ENCODE data around the gene CABP4.

Gene CABP4

DNA sequence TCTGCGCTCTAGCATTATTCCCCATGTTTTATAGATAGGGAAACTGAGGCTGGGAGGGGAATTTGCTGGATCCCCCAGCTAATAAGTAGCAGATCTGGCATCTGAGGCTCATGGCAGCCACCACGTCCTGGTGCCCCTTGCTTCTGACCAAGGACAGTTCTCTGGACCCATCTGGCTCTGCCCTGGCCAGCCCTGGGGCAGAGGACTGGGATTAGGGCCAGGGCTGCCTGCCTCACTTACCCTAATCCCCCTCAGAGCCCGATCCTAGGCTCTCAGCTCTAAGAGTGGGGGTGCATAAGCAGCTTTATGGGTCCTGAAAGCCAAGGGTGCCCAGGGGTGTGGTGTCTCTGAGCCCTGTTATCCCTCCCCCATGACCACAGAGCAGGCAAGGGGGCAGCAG, at the start of gene CABP4:
TSS of gene CABP4 (plus strand) at position 301 of the 400 bp plus-strand sequence. CDS start at position 371, 70 bp downstream.
- DNase-seq, result no peak

DNA sequence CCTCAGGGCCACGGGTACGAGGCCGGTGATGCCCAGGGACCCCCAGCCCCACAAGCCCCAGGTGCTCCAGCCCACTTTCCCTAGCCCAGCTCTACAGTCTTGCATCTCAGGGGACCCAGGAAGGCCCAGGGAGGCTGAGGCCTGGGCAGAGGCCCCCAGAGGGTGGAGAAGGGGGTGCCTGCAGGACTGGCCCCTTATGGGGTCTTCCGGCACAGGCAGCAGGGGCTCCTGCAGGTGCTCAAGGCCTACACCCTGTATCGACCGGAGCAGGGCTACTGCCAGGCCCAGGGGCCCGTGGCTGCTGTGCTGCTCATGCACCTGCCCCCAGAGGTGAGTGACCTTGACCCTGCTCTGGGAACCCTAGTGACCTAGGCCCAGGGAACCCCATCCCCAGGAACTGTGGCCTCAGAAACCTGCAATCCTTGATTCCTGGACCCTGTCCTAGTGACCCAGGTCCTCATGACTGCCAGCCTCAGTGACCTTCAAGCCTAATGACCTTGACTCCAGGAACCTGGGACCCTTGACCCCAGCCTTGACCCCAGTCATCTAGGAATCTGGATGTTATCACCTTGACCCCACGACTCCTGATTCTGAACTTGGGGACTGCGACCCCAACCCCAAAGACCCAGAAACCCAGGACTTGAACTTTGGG, 49.3 kb upstream of the CABP4 start:
- no peak for DNase-seq

DNA sequence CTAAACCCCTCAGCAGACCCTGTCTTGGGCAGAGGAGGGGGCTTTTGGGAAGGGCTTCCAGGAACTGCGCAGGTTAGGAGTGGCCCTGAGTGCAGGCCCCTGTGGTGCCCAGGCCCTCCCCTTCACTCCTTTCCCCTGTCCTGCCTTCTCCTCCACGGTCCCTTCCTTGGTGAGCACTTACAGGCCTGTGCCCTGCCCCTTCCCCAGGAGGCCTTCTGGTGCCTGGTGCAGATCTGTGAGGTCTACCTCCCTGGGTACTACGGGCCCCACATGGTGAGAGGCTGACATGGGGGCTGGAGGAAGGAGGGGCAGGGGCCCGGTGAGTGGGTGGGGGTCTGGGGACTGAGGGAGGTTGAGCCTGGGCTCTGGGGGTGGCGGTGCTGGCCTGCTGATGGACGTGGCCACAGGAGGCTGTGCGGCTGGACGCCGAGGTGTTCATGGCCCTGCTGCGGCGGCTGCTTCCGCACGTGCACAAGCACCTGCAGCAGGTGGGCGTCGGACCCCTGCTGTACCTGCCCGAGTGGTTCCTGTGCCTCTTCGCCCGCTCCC, 48.7 kb upstream of the CABP4 start:
- no peak for DNase-seq

DNA sequence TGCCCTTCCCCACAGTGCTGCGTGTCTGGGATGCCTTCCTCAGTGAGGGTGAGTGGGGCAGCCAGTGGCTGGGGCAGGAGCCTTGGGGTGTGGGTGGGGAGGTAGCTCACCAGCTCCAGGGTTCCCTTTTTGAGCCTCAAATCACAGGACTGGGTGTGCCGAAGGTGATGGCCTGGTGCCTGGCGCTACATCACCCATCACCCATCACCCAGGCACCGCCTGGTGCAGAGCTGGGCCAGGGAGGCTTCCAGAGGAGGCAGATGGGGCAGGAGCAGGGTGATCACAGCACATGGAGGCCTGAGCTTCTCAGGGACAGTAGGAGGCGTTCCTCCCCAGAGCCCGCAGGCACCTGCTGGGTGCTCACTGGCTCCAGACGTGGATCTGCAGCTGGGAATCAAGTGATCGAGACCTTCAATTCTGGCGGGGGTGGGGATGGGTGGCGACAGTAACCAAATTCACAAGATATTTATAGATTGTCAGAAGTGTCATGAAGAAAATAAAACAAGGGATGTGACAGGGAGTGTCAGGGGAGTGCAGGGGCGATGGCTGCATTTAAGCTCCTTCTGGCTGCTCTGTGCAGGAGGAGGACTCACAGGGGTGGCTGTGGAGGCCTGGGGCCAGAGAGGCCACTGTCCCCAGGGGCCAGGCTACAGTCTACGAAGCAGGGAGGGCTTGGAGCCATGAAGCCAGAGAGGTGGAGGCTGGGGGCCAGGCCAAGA, 48.0 kb upstream of the CABP4 start:
- DNase-seq, result peak in 1 of 2 donors; percentile 46

DNA sequence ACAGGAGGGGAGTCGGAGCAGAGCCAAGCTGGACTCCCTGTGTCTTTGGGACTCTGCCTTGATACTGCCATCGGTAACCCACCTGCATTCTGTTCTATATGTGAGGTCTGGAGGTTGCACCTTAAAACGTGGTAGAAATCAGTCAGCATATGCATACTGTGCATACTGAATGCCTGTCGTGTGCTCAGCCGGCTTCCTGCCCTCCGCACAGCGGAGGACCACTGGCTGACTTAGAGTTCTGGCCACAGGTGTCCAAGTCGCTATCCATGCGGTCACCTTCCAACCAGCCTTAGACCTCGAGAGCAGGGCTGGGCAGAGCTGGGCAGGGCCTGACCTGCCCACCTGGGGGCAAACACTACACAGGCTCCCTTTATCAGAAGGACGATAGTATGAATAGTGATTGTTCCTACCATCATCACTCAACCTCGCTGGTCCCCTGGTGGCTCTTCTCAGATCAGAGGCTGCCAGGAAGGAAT, 47.4 kb upstream of the CABP4 start:
- no peak for DNase-seq

DNA sequence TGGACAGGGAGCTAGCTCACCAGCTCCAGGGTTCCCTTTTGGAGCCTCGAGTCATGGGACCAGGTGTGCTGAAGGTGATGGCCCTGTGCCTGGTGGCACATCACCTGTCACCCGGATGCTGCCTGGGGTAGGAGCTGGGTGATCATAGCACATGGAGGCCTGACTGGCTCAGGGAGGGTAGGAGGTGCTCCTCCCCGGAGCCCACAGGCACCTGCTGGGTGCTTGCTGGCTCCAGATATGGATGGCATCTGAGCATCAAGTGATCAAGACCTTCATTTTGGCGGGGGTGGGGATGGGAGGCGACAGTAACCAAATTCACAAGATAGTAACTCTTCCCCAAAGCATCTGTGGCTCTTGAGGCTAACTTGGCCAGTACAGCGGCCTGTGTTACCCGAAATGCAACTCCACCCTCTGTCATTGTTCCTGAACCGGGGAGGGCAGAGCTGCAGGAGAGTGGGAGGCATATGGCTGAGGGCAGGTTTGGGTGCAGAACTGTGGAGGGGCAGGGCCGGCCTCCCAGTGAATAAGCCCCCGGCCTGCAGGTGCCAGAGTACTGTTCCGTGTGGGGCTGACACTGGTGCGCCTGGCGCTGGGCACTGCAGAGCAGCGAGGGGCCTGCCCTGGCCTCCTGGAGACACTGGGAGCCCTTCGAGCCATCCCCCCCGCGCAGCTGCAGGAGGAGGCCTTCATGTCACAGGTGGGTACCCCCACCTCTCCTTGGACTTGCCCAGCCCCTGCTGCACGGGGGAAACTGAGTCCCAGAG, 46.5 kb upstream of the CABP4 start:
- no peak for DNase-seq

DNA sequence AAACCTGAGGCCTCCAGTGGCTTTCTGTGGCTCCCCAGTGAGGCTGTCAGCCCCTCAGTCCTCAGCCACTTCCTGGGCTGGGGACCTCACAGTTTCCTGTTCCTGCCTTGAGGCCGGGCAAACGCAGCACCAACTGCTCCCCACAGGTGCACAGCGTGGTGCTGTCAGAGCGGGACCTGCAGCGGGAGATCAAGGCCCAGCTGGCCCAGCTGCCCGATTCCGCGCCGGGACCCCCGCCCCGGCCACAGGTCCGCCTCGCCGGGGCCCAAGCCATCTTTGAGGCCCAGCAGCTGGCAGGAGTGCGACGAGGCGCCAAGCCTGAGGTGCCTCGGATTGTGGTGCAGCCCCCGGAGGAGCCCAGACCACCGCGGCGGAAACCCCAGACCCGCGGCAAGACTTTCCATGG, 45.9 kb upstream of the CABP4 start:
- no peak for DNase-seq

DNA sequence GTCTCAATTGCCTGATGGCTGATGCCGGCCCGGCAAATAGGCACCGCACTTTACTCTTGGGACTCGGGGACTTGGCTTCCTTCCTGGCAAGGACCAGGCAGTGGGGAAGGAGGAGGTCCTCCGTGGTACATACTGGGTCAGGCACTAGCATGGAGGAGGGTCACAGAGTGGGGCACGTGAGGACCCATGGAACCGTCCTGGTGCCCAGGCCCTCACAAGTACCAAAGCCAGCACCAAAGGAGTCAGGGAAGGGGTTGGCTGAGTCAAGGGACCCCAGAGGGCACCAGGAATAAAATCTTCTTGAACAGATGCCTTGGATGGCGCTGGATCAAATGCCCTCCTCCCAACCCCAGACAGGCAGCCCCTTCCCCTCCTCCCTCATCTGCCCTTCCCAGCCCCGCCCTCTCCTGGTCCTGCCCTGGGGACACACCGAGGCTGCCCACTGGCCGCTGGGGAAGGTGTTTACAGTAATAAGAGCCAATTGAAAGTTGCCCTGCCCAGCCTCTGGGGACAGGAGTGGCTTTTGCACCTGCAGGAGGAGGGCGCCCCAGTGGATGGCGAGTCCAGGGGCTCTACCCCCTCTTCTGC, 45.3 kb upstream of the CABP4 start:
- DNase-seq, result no peak

DNA sequence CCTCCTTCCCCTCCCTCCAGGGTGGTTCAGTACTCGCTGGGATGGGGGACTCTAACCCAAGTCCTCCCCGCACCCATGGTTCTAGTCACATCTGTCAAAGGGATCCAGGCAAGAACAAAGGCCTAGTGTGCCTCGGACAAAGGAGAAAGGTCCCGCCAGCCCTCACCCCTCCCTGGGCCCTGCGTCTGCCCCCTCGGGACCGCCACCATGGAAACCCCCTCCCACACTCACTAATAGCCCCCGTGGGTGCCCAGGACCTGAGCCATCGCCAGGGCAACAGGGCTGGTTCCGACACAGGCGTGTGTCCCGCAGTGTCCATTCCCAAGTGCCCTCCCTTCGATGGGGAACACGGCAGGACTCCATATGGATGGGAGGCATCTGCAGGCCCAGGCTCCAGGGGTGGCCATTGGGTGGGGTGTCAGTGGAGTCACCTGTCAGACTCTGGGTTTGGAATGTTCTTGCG, 44.8 kb upstream of the CABP4 start:
- peak; percentile 86 to 90 for DNase-seq

DNA sequence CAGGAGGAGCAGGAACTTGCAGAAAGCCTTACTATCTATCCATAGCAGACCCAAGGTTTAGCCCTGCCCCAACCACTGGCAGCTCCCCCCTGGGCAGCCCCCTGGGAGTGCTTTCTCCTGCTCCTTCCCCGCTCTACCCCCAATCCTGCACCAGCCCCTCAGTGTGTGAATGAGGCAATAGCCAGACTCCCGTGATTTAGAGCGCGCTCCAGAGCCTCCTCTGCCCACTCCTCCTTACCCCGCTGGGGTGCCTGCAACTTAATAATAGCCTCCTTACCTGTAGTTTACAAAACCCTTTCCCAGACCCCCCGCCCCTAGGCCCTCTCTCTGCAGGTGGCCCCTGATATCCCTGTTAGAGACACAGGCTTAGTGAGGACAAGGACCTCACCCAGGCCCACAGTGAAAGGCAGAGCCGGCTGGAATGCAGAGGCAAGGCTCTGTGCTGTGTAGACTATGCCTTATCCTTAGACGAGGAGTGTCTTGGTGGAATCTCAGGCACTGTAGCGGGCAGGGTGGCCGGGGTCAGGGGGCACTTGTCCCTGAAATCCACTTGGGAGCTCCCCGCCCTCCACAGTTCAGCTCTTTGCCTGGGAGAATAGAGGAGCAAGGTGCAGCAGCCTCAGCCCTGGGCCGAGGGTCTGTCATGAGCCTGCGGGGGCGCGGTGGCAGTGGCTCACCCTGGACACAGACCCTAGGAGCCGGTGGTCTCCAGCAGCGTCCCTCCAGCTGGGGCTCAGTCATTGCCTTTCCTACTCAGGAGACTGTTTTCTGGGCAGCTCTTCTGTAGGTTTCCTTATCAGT, 44.0 kb upstream of the CABP4 start:
- no peak for DNase-seq

DNA sequence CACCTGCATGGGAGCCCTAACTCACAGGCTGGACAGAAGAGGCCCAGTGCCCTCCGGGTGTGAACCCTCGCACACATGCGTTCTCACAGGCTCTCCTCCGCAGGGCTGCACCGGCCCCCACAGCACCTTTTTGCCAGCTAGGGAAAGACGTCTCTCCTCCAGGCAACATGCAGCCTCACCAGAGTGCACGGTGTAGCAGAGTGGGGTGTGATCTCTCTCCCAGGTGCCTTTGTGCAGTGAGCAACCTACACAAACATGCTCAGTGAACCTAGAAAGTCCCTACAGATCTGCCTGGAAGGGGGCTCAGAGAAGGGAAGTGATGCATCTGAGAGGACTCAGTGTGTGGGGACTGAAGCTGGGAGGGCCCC, 43.4 kb upstream of the CABP4 start:
- no peak for DNase-seq

DNA sequence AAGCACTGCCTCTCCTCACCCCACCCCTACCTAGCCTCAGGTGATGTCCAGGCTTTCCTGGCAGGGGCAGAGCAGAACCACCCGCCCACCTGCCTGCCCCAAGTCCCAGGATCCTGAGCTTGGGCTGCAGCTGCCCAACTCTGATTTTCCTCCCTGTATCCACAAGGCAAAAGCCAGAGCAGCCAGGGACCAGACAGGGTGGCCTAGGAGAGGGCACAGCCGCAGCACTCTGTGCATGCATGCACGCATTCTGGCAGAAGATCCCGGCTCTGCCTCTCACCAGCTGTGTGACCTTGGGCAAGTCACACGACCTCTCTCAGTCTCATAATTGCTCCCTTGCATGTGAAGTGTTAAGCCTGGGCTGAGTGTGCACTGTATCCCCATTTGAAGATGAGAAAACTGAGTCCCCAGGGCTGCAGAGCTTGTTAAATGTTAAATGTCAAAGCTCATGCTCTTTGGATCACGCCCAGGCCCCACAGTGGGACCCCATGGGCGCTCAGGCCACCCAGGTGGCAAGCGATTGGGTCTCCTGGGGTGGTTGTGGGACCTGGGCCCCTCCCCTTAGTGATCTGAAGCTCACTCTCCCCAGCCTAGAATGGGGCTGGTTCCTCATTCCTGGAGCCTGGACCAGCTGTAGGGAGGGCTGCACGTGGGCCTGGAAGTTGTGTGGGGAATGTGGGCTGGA, 42.5 kb upstream of the CABP4 start:
- no peak for DNase-seq

DNA sequence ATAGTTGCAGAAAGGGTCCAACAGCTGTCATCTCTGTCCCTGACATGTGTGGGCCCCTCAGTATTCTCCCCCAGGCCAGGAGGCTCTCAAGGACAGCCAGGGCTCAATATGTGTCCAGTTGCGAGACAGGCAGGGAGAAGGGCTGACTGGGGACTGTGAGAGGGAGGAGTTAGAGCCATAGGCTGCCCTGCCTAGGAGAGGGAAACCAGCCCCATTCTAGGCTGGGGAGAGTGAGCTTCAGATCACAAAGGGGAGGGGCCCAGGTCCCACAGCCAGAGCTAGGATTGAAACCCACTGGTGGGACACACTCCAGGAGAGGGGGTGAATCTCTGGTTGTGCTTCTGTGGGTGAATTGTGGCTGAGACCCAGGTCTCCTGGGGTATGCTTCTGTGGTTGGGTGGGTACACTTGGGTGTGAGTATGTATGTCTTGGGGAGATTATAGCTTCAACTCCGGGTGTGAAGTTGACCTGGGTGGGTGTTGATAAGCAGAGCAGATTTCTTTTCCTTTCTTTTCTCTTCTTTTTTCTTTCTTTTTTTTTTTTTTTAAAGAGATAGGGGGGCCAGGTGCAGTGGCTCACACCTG, 41.8 kb upstream of the CABP4 start:
- peak in 1 of 2 donors; percentile 27 for DNase-seq

DNA sequence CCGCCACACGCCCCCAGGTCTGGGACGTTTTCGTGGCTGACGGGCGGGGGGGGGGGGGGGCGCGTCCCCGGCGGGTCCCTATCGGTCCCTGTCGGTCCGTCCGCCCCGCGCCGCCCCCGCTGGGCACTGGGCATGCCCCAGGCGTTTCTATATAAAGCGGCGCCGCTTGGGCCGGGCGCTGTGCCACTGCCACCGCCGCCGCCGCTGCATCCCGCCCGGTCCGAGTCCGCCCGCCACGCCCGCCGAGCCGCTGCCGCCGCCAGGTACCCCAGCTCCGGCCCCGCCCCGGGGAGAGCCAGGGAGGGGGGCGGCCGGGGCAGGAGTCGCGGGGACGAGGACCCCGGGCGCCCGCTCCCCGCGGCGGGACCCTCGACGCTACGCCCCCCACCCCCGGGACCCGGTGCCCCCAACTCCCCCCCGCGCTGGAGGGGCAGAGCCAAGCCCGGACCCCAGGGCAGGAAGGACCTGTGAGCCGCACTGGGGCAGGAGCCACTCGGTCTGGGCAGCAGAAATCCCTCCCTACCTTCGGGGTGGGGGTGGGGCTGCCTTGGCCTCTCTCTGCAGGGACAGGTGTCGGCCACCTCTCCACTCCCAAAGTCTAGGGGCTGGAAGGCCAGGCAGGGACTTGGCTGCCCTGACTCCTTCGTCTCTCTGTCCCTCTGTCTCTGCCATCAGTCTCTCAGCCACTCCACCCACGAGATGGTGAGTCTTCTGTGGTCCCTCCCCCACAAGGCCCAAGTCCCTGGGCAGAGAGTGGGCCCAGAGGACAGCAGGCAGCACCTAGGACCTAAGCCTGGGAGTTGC, 39.5 kb upstream of the CABP4 start, which contains the start of gene CARNS1:
TSS of gene CARNS1 (plus strand) at position 178 of the 804 bp plus-strand sequence. CDS start at position 700, 522 bp downstream.
- DNase-seq, result peak in 1 of 2 donors; percentile 91

DNA sequence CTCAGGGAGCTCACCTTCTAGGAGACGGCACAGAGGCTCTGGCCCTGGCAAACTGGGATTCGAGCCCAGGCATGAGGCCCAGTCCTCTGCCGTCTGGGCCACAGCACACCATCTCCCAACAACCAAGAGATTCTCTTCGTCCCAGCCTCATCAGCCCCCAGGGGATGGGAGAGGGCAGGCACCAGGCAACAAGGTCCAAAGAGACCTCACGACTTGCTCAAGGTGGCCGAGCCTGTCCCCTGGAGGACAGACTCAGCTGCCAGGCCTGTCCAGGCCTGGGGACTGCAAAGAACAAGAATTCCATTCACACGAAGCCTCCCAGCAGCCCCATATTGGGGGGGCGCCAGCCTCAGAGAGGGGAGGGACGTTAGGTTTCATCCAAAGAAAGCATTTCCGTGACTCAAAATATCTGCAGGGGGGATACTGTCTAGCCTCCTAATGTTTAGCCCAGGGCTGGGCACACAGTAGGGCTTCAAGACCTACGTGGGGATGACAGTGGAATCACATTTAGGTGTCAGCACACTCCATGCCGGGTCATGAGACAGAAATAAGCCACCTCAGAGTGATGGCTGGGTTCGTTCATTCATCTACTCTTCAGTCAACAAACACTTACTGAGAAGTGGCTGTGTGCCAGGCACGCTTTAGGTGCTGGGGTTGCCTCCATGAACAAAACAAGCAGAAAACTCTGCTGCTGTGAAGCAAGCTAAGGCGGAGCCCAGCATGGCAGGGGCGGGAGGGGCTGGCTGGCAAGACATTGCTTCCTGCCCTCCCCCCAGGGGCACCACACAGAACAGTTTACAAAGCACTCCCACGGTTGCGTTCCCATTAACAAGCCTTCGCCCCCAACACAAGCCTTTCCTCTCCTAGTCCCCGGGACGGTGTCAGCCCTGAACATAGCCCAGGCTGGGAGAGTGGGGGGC, 38.5 kb upstream of the CABP4 start:
- no peak for DNase-seq

DNA sequence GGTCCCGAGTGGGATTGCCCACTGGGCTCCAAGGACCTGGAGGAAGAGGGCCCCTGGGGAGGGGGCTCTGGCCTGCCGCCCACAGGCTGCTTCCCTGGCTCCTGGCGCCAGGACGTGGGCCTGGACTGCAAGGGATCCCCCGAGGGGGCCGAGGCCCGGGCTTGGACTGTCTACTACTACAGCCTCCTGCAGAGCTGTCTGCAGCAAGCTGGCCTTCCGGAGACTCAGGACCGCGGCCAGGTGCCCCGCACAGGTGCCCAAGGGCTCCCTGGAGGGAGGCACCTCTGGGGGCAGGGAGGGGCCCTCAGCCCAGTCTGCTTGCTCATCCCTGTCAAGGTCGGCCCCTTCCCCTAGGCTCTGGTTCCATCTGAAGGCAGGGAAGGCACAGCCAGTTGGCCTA, 37.7 kb upstream of the CABP4 start:
- no peak for DNase-seq

DNA sequence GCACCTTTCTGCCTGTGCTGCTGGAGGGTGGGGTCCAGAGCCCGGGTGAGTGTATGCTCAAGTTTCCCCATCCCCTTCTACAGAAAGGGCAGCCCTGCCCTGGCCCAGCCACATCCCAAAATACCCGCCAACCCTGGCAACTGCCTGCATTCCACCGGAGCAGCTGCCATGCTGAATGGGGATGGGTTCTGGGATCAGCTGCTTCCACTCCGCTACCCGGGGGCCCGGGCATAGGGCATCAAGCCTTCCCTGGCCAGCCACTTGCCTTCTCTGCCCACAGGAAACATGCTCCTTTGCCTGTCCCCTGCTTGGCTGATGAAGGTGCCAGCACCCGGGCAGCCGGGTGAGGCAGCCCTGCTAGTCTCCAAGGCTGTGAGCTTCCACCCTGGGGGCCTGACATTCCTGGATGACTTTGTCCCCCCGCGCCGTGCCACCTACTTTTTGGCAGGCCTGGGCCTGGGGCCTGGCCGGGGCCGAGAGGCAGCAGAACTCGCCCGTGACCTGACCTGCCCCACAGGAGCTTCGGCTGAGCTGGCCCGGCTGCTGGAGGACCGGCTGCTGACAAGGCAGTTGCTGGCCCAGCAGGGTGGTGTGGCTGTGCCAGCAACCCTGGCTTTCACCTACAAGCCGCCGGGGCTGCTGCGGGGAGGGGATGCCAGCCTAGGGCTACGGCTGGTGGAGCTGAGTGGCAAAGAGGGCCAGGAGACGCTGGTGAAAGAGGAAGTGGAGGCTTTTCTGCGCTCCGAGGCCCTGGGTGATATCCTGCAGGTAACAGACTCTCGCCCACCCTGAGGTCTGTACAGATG, 36.5 kb upstream of the CABP4 start:
- no peak for DNase-seq

Data from hippocampal formation (tissue), 2 donors.